GM19035 (cell line): ENCODE measurements around the gene ALDOC.
"Not testable (repeated sequence)": the region's sequence is repeated elsewhere in the genome, so short reads cannot be mapped to it uniquely, and the experiment has no call there.

ENCODE experiments used
- ATAC-seq: cut with Tn5 transposase; IDR thresholded peaks from one replicate; pipeline ENCODE4 v1.9.1; 2021; ENCODE audit not compliant: unreplicated experiment

Gene ALDOC

GRCh38 chr17:28584434-28584833 lies 7.7 kb upstream of the ALDOC start:
- no peak for ATAC-seq

GRCh38 chr17:28582513-28582912 lies 5.8 kb upstream of the ALDOC start:
- ATAC-seq, result no peak

- no peak for ATAC-seq
These were observed 4.3 kb upstream of the ALDOC start for GRCh38 chr17:28580959-28581358.

- no peak for ATAC-seq
These were observed 2.8 kb upstream of the ALDOC start for GRCh38 chr17:28579526-28579925.

- no peak for ATAC-seq
These were observed 1.8 kb upstream of the ALDOC start for GRCh38 chr17:28578246-28579195.

GRCh38 chr17:28577466-28577824 lies 750 bp upstream of the ALDOC start:
- no peak for ATAC-seq

GRCh38 chr17:28576016-28576415 lies 679 bp downstream of the ALDOC start:
- not testable (repeated sequence) for ATAC-seq

- ATAC-seq, result no peak
These were observed 1.4 kb downstream of the ALDOC start for GRCh38 chr17:28575126-28575795.

- no peak for ATAC-seq
These were observed 2.2 kb downstream of the ALDOC start for GRCh38 chr17:28574526-28574925.

GRCh38 chr17:28573966-28574480 lies 2.7 kb downstream of the ALDOC start:
- no peak for ATAC-seq

GRCh38 chr17:28573521-28573920 lies 3.2 kb downstream of the ALDOC start:
- no peak for ATAC-seq

- no peak for ATAC-seq
These were observed 3.7 kb downstream of the ALDOC start for GRCh38 chr17:28573040-28573380.

- ATAC-seq, result no peak
These were observed 4.2 kb downstream of the ALDOC start for GRCh38 chr17:28572259-28573039.

- ATAC-seq, result peak; percentile 85
These were observed 5.2 kb downstream of the ALDOC start, which contains the start of gene PIGS for GRCh38 chr17:28571361-28572122. PIGS (minus strand) TSS chr17:28571524; CDS start chr17:28571496, 28 bp downstream.

GRCh38 chr17:28570716-28571360 lies 5.9 kb downstream of the ALDOC start:
- peak; percentile 39 for ATAC-seq

- no peak for ATAC-seq
These were observed 7.2 kb downstream of the ALDOC start for GRCh38 chr17:28569446-28569845.

GRCh38 chr17:28567604-28568003 lies 9.1 kb downstream of the ALDOC start:
- no peak for ATAC-seq

GRCh38 chr17:28563475-28563874 lies 13.2 kb downstream of the ALDOC start:
- ATAC-seq, result no peak

- ATAC-seq, result no peak
These were observed 21.7 kb downstream of the ALDOC start for GRCh38 chr17:28555022-28555421.

- no peak for ATAC-seq
These were observed 22.1 kb downstream of the ALDOC start for GRCh38 chr17:28554565-28554964.
